ENCODE measurements around the gene KCNJ9.

KCNJ9 gene

GRCh38 chr1:160130939-160131338 is 49.6 kb downstream of the KCNJ9 start:
- H3K36me3 ChIP-seq (replicated peaks; ENCODE audit: insufficient read depth, low read length): no peaks in the 10 kb centered on the region
- H3F3A ChIP-seq (ENCODE audit: insufficient read depth, low read length): no peaks in the 10 kb centered on the region
- DNase-seq: no peak
- H3K4me1 ChIP-seq (ENCODE audit: low read length): no peaks in the 10 kb centered on the region
- TF ChIP-seq EZH2phosphoT487 (IDR thresholded peaks at IDR 0.05; ENCODE audit: low read length) (no peak), CTCF (IDR thresholded peaks at IDR 0.05; ENCODE audit: low read length) (no peak), EZH2 (optimal IDR thresholded peaks at IDR 0.05; ENCODE audit: low read depth, low read length) (no peak)
- no peaks in the 10 kb centered on the region for H3K9me3 ChIP-seq (replicated peaks; ENCODE audit: insufficient read depth, low read length)
- no peak overlapping the region for H3K4me3 ChIP-seq (ENCODE audit: low read length)
- no peak overlapping the region for H3K9ac ChIP-seq (ENCODE audit: low read length)
- H3K27ac ChIP-seq (ENCODE audit: low read length): no peak overlapping the region
- H3K27me3 ChIP-seq (replicated peaks; ENCODE audit: insufficient read depth, low read length): no peaks in the 10 kb centered on the region
- H4K20me1 ChIP-seq (ENCODE audit: insufficient read depth, low read length): no peaks in the 10 kb centered on the region
- no peak overlapping the region for H3K4me2 ChIP-seq (ENCODE audit: low read depth, low read length)
- H2AFZ ChIP-seq (ENCODE audit: low read length): no peak overlapping the region
- H3K79me2 ChIP-seq (ENCODE audit: low read length): no peaks in the 10 kb centered on the region
- no peaks in the 10 kb centered on the region for H3K9me2 ChIP-seq (replicated peaks; ENCODE audit: insufficient read depth, low read length)

GRCh38 chr1:160131803-160132565 is 50.6 kb downstream of the KCNJ9 start:
- Histone ChIP-seq H3K27ac (ENCODE audit: low read length) (no peak overlapping the region), H3K4me1 (ENCODE audit: low read length) (no peaks in the 10 kb centered on the region), H3K4me2 (ENCODE audit: low read depth, low read length) (no peak overlapping the region), H4K20me1 (ENCODE audit: insufficient read depth, low read length) (no peaks in the 10 kb centered on the region), H3K4me3 (ENCODE audit: low read length) (no peak overlapping the region), H2AFZ (ENCODE audit: low read length) (no peak overlapping the region), H3K9ac (ENCODE audit: low read length) (no peak overlapping the region), H3F3A (ENCODE audit: insufficient read depth, low read length) (no peaks in the 10 kb centered on the region), H3K79me2 (ENCODE audit: low read length) (no peaks in the 10 kb centered on the region), H3K9me3 (replicated peaks; ENCODE audit: insufficient read depth, low read length) (no peaks in the 10 kb centered on the region), H3K9me2 (replicated peaks; ENCODE audit: insufficient read depth, low read length) (no peaks in the 10 kb centered on the region), H3K27me3 (replicated peaks; ENCODE audit: insufficient read depth, low read length) (no peaks in the 10 kb centered on the region), H3K36me3 (replicated peaks; ENCODE audit: insufficient read depth, low read length) (no peaks in the 10 kb centered on the region)
- no peak for DNase-seq
- no peak for TF ChIP-seq CTCF (IDR thresholded peaks at IDR 0.05; ENCODE audit: low read length)
- no peak for TF ChIP-seq EZH2phosphoT487 (IDR thresholded peaks at IDR 0.05; ENCODE audit: low read length)
- TF ChIP-seq EZH2 (optimal IDR thresholded peaks at IDR 0.05; ENCODE audit: low read depth, low read length): no peak

GRCh38 chr1:160133990-160134770 is 52.8 kb downstream of the KCNJ9 start:
- no peaks in the 10 kb centered on the region for H3K4me1 ChIP-seq (ENCODE audit: low read length)
- H4K20me1 ChIP-seq (ENCODE audit: insufficient read depth, low read length): no peaks in the 10 kb centered on the region
- H3K4me2 ChIP-seq (ENCODE audit: low read depth, low read length): no peak overlapping the region
- no peak for DNase-seq
- H3K79me2 ChIP-seq (ENCODE audit: low read length): no peaks in the 10 kb centered on the region
- H3K9me3 ChIP-seq (replicated peaks; ENCODE audit: insufficient read depth, low read length): no peaks in the 10 kb centered on the region
- TF ChIP-seq EZH2 (optimal IDR thresholded peaks at IDR 0.05; ENCODE audit: low read depth, low read length) (no peak), CTCF (IDR thresholded peaks at IDR 0.05; ENCODE audit: low read length) (no peak), EZH2phosphoT487 (IDR thresholded peaks at IDR 0.05; ENCODE audit: low read length) (no peak)
- no peaks in the 10 kb centered on the region for H3F3A ChIP-seq (ENCODE audit: insufficient read depth, low read length)
- no peaks in the 10 kb centered on the region for H3K9me2 ChIP-seq (replicated peaks; ENCODE audit: insufficient read depth, low read length)
- H3K36me3 ChIP-seq (replicated peaks; ENCODE audit: insufficient read depth, low read length): no peaks in the 10 kb centered on the region
- no peak overlapping the region for H3K27ac ChIP-seq (ENCODE audit: low read length)
- H3K4me3 ChIP-seq (ENCODE audit: low read length): no peak overlapping the region
- no peak overlapping the region for H2AFZ ChIP-seq (ENCODE audit: low read length)
- H3K9ac ChIP-seq (ENCODE audit: low read length): no peak overlapping the region
- H3K27me3 ChIP-seq (replicated peaks; ENCODE audit: insufficient read depth, low read length): no peaks in the 10 kb centered on the region
